Inflammatory macrophage treated with lipopolysaccharide for 4 hours (primary cell): Measurements from ENCODE around the gene RSRC2.
"Not testable (repeated sequence)": the region's sequence is repeated elsewhere in the genome, so short reads cannot be mapped to it uniquely, and the experiment has no call there.

Experiments used
- DNase-seq: peaks from one replicate; pipeline ENCODE4 v3.0.0-alpha.2; 2020

The RSRC2 gene

GRCh38 chr12:122484385-122484784 is 42.4 kb downstream of the RSRC2 start:
- not testable (repeated sequence) for DNase-seq

- DNase-seq, result no peak
Observed at GRCh38 chr12:122483969-122484368, 42.8 kb downstream of the RSRC2 start.

- DNase-seq, result no peak
Observed at GRCh38 chr12:122481861-122482260, 44.9 kb downstream of the RSRC2 start.

GRCh38 chr12:122480753-122481152 is 46.0 kb downstream of the RSRC2 start:
- no peak for DNase-seq

- DNase-seq, result no peak
Observed at GRCh38 chr12:122474324-122474716, 52.4 kb downstream of the RSRC2 start.

- no peak for DNase-seq
Observed at GRCh38 chr12:122473543-122474323, 53.0 kb downstream of the RSRC2 start.

GRCh38 chr12:122471324-122472226 is 55.2 kb downstream of the RSRC2 start:
- peak; percentile 81 for DNase-seq

- DNase-seq, result not testable (repeated sequence)
Observed at GRCh38 chr12:122470576-122470975, 56.2 kb downstream of the RSRC2 start.

GRCh38 chr12:122469856-122470255 is 56.9 kb downstream of the RSRC2 start:
- not testable (repeated sequence) for DNase-seq

GRCh38 chr12:122467983-122468382 is 58.8 kb downstream of the RSRC2 start:
- no peak for DNase-seq

- peak; percentile 95 for DNase-seq
Observed at GRCh38 chr12:122464317-122465042, 62.3 kb downstream of the RSRC2 start.

GRCh38 chr12:122460641-122461040 is 66.1 kb downstream of the RSRC2 start:
- no peak for DNase-seq

GRCh38 chr12:122460061-122460460 is 66.7 kb downstream of the RSRC2 start:
- DNase-seq, result no peak

- no peak for DNase-seq
Observed at GRCh38 chr12:122459211-122459610, 67.5 kb downstream of the RSRC2 start.

- no peak for DNase-seq
Observed at GRCh38 chr12:122458105-122459035, 68.4 kb downstream of the RSRC2 start.

- DNase-seq, result no peak
Observed at GRCh38 chr12:122457627-122458026, 69.1 kb downstream of the RSRC2 start.

GRCh38 chr12:122454739-122455138 is 72.0 kb downstream of the RSRC2 start:
- no peak for DNase-seq

GRCh38 chr12:122454250-122454721 is 72.5 kb downstream of the RSRC2 start:
- no peak for DNase-seq
